HG03354 (cell line): ENCODE results near the gene EMC9.

ENCODE experiments used
- ATAC-seq: cut with Tn5 transposase; IDR thresholded peaks from one replicate; pipeline ENCODE4 v1.9.1; 2021; ENCODE audit warnings: mild to moderate bottlenecking; ENCODE audit not compliant: unreplicated experiment, poor library complexity, severe bottlenecking

Gene EMC9

DNA sequence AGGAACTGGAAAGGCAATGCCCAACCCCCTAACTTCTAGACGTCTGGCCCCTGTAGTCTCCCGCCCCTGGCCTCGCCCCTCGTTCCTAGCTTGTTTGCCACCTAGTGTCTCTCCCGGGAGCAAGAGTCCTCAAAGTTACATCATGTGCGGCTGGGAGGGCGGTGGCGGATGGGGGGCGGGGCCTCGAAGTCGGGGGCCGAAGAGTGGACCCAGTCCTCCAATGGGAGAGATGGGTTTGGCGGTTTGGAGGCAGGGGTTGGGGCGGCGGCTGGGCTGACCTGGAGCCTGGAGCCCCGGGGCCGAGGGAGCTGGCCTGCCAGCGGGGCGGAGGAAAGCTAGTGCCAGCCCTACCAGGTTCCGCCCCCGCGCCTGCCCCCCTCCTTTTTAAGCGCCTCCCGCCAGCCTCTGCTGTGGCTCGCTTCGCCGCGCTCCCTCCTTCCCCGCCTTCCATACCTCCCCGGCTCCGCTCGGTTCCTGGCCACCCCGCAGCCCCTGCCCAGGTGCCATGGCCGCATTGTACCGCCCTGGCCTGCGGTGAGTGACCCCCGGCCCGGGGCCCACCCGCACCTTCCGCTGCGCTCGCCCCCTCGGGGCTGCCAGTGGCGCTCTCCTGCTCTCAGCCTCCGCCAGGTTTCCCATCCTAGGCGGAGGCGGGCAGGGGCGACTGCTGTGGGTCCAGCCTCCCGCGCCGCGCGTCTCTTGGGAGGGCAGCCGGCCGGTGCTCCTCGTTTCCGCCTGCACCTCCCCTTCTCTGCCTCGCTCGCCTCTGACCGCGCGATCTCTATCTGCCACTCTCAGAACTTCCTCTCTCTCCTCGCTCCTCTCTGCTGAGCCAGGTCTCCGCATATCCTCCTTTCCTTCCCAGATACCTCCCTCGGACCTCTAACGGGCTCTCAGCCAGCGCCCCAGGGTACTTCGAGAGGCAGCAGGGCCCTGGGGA lies 47.2 kb downstream of the EMC9 start, which contains the start of gene PCK2:
Gene PCK2 (plus strand): TSS at position 411 of the 940 bp plus-strand sequence. CDS start 95 bp downstream, at position 506.
- ATAC-seq, result peak; percentile 54

DNA sequence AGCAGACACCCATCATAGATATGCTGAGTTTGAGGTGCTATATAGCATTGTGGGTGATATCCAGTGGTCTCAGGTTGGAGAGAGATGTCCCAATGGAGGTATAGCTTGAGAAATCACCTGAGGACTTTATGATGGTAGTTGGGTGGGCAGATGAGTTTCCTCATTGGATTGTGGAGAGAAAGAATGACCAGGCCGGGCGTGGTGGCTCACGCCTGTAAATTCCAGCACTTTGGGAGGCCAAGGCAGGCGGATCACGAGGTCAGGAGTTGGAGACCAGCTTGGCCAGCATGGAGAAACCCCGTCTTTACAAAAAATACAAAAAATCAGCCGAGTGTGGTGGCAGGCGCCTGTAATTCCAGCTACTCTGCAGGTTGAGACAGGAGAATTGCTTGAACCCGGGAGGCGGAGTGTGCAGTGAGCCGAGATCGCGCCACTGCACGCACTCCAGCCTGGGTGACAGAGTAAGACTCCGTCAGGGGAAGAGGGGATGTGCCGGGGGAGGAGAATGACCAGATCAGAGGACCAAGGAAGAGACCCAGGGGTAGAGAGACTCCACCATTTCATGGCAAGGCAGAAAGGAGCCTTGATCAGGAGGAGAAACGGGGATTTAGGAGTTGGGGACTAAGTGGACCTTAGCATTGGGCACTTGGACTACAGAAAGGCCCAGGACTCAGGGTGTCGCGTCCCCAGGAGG lies 48.0 kb downstream of the EMC9 start:
- ATAC-seq, result no peak

DNA sequence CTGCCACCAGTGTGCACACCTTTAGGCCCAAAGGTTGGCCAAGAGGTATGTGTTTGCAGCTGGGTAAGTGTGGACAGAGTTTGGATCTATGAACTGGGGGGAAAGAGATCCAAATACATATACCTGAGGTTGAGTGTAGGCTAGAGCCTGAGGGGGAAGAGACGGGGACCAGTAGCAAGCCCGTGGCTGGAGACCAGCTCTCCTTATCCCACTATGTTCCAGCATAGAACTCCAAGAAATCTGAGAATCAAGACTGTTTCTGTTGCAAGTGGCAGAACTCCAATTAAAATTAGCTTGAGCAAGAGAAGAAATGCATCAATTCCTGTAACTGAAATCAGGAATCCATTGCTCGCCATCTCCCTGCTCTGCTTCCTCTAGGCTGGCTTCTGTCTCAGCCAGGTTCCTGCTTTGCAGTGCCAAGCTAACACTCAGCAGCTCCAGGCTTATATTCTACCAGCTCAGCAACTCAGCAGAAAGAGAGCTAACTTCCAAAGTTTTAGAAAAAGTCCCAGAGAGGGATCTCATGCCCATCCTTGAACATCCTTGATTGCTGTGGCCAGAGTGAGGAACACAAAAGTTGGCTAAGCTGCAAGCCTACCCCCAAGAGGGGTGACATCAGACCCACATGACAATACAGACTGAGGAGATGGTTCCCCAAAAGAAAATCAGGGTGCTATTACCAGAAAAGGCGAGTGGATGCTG lies 48.7 kb downstream of the EMC9 start:
- no peak for ATAC-seq

DNA sequence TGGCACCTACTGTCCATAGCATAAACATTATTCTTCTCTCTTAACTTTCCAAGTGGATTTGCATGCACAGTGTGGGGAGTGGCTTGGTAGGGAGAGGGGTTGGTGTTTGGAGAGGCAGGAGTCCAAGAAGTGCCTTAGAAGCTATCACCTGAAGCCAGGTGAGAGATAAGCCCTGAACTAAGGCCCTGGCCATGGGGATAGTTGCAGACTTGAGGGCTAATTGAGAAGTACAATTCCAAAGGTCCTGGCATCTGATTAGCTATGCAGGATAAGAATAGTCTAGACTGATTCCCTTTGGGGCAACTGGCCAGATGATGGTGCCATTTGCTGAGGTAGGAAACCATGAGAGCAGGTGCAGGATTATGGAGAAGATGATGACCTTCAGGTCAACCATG lies 49.3 kb downstream of the EMC9 start:
- no peak for ATAC-seq

DNA sequence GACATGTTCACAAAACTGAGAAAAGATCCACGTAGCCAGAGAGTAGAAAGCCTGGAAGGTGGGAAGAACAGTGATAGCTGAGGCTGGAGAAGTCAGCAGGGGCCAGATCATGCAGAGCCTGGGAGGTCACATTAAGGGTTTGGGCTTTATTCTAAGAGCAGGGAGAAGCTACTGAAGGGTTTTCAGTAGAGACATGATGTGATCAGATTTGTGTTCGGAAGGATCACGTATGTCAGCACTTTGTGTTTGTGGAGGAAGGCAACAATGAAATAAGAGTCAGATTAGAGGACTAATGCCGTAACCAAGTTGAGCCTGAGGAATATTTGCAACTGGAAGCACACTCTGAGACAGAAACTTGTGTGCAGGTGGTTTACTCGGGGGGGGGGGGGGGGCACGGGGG lies 51.5 kb downstream of the EMC9 start:
- ATAC-seq, result no peak
